GM19438 (cell line): Measurements from ENCODE around the gene DLG2.
"Not testable (repeated sequence)": the region's sequence is repeated elsewhere in the genome, so short reads cannot be mapped to it uniquely, and the experiment has no call there.

ENCODE experiments used
- ATAC-seq: cut with Tn5 transposase; IDR thresholded peaks from one replicate; pipeline ENCODE4 v1.9.1; 2021; ENCODE audit warnings: low read depth; ENCODE audit not compliant: unreplicated experiment

DLG2 gene

DNA sequence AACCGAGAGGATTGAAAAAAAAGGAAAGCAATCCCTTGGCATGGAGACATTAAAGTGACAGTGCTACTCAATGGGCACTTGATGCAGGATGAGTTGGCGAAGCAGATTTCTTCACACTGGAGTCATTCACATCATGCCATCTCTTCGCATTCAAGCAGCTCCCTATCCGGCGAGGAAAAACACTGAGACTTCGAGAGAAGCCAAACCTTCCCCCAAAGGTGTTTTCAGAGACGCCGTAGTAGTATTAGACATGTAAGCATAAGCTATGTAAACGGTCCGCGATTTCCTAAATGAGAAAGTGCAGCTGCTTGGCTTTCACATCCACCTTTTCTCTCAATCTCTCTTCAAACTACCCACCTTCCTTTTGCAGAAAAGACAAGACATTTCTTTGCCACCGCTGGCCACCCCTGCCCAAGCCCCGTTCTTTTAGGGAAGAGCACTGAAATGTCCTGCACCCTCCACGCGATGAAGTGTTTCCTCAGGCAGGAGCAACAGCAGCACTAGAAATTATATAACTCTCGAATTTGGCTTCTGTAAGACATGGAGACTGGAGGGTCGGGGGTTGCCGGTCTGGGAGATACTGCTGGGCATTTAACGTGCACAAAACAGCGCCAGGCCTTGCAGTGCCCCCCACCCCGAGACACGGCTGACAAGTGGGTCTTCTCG is at the start of gene DLG2:
Gene DLG2 (minus strand): TSS at position 13 of the 666 bp plus-strand sequence.
- ATAC-seq: peak; percentile 0

- no peak for ATAC-seq
Measured at GRCh38 chr11:85673393-85673792, 46.2 kb upstream of the DLG2 start.

- ATAC-seq: no peak
Measured at GRCh38 chr11:85672105-85672902, 45.2 kb upstream of the DLG2 start.

DNA sequence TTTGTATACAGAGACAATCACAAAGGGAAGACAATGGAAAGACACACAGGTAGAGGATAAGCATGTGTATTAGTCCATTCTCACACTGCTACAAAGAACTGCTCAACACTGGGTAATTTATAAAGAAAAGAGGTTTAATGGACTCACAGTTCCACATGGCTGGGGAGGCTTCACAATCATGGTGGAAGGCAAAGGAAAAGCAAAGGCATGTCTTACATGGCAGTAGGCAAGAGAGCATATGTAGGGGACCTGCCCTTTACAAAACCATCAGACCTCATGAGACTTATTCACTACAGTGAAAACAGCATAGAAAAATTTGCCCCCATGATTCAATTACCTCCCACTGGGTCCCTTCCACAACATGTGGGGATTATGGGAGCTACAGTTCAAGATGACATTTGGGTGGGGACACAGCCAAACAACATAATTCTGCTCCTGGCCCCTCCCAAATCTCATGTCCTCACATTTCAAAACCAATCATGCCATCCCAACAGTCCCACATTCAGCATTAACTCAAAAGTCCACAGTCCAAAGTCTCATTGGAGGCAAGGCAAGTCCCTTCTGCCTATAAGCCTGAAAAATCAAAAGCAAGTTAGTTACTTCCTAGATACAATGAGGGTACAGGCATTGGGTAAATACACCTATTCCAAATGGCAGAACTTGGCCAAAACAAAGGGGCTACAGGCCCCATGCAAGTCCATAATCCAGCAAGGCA is 44.0 kb upstream of the DLG2 start:
- not testable (repeated sequence) for ATAC-seq

GRCh38 chr11:85668157-85668556 is 41.0 kb upstream of the DLG2 start:
- ATAC-seq: no peak

- no peak for ATAC-seq
Measured at GRCh38 chr11:85666687-85667086, 39.5 kb upstream of the DLG2 start.

GRCh38 chr11:85665733-85666132 is 38.6 kb upstream of the DLG2 start:
- no peak for ATAC-seq

- peak; percentile 84 for ATAC-seq
Measured at GRCh38 chr11:85664615-85665481, 37.7 kb upstream of the DLG2 start, which contains the start of gene CREBZF. Gene CREBZF (minus strand): TSS chr11:85665129. CDS start chr11:85664875, 254 bp downstream.

DNA sequence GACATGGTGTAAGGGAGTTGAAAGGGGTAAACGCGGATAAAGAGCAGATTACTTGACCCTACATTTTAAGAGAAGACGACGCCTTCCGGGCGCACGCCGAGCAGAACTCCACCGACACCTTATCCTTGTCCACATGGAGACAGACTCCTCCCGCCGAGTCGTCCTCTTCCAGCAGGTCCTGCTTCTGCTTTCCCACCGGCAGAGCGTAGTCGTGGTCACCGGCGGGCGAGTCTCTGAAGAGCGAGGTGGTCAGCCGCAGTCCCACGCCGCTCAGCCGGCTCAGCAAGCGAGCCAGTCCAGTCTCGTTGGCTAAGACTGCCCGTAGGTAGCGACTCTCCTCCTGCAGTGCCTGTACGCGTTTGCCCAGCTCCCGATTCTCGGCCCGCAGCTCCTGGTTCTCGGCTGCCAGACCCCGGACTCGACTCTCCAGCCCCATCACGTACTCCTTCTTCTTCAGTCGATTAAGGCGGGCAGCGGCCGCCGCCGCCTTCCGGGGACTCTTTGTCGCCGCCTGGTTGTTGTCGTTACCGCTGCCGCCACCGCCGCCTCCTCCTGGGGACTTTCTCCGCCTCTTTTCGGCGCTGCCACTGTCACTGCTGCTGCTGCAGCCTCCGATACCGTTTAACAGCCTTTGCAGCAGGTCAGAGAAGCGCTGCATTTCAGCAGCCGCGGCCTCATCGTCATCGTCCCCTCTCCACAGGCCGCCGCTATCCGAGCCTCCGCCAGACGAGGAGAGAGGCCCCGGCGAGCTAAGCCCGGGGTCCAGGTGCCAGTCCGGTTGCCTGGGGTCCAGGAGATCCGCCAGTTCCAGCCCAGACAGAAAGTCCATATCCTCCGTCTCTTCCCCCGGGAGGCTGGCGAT is 36.8 kb upstream of the DLG2 start:
- peak; percentile 65 for ATAC-seq

DNA sequence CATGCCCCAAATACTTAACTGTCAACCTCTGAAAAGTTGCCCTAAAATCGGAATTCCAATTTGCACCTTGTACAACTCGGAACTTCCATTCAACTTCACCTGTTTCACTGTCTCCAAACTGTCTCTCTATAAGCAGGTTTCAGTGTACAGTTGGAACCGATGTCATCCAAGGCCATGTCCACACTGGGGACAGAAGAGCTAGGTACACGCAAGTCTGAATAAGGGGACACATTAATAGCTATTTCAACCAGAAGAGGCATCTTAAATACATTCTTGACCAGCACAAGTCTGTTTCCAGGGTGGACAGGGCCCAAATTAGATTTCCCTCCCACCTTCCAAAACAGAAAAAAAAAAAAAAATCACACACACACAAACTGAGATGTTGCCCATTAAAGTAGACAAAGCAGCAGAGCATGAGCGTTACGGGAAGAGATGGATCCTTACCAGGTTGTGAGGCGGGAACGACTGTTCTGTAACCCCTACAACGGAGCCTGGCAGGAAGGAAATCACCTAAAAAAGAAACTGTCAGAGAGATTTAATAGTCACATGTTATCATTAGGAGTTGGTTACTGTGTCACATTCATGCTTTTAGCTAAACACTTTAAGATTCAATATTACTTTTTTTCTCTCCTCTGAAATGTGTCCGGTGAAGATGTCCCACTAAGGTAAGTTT is 36.1 kb upstream of the DLG2 start:
- ATAC-seq: no peak

- no peak for ATAC-seq
Measured at GRCh38 chr11:85661972-85662664, 35.0 kb upstream of the DLG2 start.

GRCh38 chr11:85658180-85658579 is 31.0 kb upstream of the DLG2 start:
- ATAC-seq: no peak

GRCh38 chr11:85656777-85657176 is 29.6 kb upstream of the DLG2 start:
- no peak for ATAC-seq

DNA sequence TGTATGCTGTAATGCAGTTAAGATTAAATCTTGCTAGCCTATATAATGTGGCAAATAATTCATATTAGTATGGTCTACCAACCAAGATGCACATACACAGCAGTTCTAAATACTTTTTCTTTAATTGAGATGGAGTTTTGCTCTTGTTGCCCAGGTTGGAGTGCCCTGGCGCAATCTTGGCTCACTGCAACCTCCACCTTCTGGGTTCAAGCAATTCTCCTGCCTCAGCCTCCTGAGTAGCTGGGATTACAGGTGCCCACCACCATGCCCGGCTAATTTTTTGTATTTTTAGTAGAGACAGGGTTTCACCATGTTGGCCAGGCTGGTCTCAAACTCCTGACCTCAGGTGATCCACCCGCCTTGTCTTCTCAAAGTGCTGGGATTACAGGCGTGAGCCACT is 27.2 kb upstream of the DLG2 start:
- ATAC-seq: not testable (repeated sequence)

GRCh38 chr11:85652786-85653447 is 25.8 kb upstream of the DLG2 start:
- ATAC-seq: no peak

- no peak for ATAC-seq
Measured at GRCh38 chr11:85651118-85651517, 24.0 kb upstream of the DLG2 start.

- ATAC-seq: peak; percentile 99
Measured at GRCh38 chr11:85647604-85648299, 20.6 kb upstream of the DLG2 start, which contains the start of gene TMEM126A. Gene TMEM126A (plus strand): TSS chr11:85647967. CDS start chr11:85650256, 2,289 bp downstream.
